ENCODE results near the gene SLIT3.
"Not testable (repeated sequence)": the region's sequence is repeated elsewhere in the genome, so short reads cannot be mapped to it uniquely, and the experiment has no call there.

The SLIT3 gene

DNA sequence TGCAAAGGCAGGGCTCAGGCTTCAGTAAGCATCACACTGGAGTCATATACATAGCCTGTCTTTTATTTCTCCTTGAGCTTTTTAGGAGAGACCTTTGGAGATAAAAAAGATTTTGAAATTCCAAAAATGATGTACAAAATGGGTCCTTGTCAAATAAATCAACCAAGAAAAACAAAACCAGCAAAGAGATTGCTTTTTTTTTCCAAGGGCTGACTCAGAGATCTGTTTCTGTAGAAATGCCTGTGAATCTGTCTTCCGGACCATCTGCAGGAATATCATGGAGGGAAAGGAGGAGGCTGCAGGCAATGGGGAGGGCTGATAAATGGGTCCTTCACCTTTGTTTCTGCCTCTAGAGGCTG, 77.4 kb downstream of the SLIT3 start:
- DNase-seq (ENCODE audit: extremely low read depth in 1 of 2, low read depth in 1 of 2) = no peak

DNA sequence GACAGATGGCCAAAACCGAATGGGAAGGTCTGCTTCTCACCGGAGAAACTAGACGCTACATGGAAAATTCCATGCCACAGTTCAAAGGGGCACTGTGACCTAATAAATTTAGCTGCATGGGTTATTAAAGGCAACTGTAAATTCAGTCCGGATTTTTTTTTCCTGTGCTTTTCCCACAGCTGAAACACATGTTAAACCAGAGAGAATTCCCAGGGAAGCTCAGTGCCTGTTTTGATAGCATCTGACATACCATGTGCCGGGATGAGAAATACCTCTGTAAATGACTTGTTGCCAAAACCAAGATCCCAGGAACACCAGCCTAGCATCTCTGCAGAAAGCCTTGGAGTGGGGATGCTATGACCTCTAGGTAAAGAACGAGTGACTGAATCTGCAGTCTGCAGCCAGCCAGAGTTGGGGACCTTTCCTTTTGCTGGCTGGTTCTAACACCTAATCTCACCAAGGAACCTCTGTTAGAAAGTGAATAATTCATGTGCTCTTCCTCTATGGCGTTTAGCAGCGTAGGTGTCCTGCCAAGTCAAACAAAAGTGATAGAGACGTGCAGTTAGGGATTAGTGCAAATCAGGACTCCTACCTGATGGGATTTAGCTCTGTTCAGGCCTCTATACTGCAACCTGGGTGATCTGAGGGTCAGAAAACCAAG, 77.9 kb downstream of the SLIT3 start:
- no peak for DNase-seq (ENCODE audit: extremely low read depth in 1 of 2, low read depth in 1 of 2)

DNA sequence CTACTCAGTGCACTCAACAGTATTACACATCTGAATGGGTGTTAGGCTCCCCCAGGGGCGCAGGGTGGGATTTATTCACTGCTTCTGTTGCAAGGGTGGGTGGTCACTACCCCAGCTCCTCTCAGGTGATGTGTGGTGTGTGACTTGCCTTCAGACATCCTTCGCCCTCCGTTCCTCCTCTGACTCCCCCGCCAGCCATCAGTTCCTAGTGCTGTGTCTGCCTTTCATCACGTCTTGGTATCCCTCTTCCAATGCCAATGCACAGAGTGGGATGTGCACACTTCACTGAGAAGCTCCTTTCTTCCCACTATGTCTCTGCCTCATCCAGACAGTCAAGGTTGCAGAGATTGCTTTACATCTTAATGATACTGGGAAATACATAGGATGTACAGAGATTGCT, 79.4 kb downstream of the SLIT3 start:
- no peak for DNase-seq (ENCODE audit: extremely low read depth in 1 of 2, low read depth in 1 of 2)

DNA sequence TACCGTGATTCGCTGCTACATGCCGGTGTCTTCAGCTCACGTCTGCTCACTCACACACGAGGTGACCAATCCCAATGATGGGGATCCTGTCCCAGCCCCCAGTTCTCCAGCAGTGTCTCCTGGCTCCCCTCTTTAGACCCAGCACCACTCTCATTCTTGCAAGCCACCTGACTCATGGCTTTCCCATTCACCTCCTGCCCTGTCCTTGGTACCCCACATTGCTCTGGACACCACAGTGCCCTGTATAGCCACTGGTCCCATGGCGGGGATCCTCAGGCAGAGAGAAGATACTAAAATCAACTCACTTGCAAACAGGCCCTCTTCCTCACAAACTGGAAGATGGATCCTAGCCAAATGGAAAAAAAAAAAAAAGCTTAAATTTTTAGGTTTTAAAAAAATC, 81.0 kb downstream of the SLIT3 start:
- DNase-seq (ENCODE audit: extremely low read depth in 1 of 2, low read depth in 1 of 2) = no peak

DNA sequence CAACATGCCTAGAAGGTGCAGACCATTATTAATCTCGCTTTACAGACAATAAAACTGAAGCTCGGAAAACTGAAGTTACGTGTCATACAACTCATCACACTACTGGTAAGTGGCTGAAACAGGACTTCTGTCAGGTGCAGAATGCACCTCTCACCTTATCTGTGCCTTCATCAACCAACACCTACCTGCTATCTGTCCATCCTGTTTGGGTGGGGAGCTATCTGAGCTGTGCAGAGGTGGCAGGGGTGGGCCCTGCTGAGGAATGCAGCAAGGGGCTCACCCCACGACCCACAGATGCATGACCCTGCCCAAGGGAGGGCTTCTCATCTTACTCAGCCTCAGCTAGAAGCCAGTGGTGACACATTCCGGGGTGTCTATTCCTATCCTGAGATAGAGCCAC, 81.6 kb downstream of the SLIT3 start:
- no peak for DNase-seq (ENCODE audit: extremely low read depth in 1 of 2, low read depth in 1 of 2)

DNA sequence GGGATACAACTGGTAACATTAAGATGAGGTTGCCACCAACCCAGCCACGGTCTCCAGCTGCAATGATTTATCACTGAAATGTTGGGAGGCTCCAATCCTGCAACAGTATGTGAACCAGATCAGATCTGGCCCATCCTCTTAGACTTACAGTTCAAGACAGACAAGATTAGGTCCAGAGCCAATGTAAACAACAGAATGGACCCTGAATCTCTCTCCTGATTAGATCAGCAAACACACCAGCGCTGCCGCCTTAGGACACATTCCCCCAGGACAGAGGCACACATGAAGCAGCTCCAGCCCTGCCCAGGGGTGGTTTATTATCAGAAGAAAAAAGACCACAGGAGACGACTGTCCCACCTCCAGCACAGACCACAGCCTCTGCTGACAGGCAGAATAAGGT, 82.1 kb downstream of the SLIT3 start:
- DNase-seq (ENCODE audit: extremely low read depth in 1 of 2, low read depth in 1 of 2) = no peak

DNA sequence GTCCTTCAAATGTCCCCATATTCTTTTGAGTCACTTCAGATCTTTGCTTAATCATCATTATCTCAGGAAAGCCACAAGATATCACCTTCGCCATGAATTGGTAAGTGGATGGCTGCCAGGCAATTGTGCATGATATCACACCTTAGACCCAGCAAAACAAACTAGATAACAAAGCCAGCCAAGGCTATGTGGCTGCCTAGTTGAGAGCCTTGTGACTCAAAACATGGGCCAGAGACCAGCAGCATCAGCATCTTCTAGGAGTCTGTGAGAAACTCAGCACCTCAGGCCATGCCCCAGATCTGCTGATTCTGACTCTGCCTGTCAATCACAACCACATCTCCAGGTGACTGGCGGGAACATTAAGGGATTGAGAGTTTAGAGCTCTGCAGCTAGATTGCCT, 82.8 kb downstream of the SLIT3 start:
- DNase-seq (ENCODE audit: extremely low read depth in 1 of 2, low read depth in 1 of 2) = no peak

DNA sequence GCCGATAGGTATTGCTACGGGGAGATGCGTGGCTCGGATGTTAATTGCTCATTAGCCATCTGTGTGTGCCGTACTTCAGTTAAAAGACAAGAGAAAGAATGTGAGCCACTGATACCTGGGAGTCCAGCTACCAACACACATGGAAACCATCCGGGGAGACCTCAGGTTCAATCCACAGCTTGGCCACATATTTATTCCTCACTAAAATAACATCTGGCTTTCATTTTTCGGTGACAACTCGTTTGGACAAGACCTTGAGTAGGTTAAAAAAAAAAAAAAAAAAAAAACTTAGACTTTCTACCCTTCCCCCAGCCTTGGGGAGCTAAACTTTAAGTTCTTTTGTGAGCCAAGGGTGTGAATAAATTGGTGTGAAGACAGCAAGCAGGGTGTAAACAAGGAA, 84.1 kb downstream of the SLIT3 start:
- DNase-seq (ENCODE audit: extremely low read depth in 1 of 2, low read depth in 1 of 2) = no peak

DNA sequence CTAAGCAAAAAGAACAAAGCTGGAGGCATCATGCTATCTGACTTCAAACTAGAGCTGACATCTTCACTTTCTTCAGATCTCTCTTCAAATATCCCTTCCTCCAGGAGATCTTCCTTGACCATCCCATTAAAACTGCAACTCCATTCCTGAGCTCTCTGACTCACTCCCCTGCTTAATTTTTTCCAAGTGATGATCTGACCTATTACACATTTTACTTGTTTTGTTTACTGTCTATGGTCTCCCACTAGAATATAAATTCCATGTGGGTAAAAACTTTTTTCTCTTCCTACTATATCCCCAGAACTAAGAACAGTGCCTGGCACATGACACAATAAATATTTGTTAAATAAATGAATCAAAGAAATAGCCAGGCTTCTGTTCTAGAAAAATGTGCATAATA, 87.5 kb downstream of the SLIT3 start:
- DNase-seq (ENCODE audit: extremely low read depth in 1 of 2, low read depth in 1 of 2) = no peak

DNA sequence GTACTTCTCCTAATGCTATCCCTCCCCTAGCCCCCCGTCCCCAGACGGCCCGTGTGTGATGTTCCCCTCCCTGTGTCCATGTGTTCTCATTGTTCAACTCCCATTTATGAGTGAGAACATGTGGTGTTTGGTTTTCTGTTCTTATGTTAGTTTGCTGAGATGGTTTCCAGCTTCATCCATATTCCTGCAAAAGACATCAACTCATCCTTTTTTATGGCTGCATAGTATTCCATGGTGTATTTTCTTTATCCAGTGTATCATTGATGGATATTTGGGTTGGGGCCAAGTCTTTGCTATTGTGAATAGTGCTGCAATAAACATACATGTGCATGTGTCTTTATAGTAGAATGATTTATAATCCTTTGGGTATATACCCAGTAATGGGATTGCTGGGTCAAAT, 89.2 kb downstream of the SLIT3 start:
- not testable (repeated sequence) for DNase-seq (ENCODE audit: extremely low read depth in 1 of 2, low read depth in 1 of 2)

DNA sequence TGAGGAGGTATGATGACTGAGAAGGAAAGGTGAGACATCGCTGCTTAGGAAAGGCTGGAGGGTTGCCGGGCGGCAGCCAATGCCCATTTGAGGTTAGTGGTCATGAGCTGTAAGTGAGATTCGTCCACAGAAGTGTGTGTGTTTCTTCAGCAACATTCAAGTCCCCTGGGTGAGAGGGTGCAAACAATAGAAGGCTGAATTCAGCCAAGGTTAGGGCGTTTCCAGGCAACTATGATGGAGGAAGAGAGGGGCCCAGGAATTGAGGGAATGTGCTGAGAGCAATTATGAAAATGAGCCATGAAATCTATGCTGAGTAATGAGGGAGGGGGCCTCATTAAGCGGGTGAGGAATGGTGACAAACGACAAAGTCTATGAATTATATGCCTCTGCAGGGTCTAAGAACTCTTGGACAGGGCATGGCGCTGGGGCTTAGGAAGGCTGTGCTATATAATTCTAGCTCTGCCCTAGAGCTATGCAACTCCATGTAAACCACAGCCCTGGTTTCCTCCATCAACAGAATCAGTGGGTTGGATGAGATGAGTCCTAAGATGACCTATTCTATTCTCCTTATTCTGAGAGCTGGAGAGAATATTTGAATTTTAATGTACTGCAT, 96.0 kb downstream of the SLIT3 start:
- no peak for DNase-seq (ENCODE audit: extremely low read depth in 1 of 2, low read depth in 1 of 2)

DNA sequence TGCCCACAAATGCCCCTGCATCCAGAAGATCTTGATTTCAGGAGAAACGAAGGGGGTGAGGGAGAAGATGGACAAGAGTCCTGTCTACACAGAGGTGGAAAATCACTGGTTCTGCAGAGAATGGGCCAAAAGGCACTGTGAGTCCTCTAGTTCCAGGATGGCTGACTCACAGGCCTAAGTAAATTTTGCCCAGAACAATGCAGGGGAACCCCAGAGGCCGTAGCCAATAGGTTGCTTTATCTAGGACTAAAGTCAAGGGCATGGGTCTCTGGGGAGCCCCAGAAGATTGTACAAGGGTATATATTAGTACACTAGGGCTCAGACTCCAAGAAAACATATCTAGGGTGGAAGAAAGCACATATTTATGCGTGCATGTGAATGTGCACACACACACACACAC, 98.0 kb downstream of the SLIT3 start:
- DNase-seq (ENCODE audit: extremely low read depth in 1 of 2, low read depth in 1 of 2) = no peak

DNA sequence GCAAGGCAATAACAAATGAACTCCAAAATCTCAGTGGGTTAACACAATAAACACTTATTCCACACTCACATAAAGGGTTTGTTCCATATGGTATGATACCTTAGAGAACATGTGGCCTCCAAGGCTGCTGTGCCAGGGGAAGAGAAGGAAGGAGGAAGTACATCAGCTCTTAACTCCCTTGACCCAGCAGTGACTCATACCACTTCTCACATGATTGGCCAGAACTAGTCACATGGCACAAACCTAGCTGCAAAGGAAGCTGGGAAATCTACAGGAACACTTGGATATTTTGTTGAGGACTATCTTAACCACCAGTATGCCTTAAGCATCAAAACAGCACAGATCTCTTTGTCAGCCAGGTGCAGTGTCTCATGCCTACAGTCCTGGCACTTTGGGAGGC, 99.3 kb downstream of the SLIT3 start:
- no peak for DNase-seq (ENCODE audit: extremely low read depth in 1 of 2, low read depth in 1 of 2)

DNA sequence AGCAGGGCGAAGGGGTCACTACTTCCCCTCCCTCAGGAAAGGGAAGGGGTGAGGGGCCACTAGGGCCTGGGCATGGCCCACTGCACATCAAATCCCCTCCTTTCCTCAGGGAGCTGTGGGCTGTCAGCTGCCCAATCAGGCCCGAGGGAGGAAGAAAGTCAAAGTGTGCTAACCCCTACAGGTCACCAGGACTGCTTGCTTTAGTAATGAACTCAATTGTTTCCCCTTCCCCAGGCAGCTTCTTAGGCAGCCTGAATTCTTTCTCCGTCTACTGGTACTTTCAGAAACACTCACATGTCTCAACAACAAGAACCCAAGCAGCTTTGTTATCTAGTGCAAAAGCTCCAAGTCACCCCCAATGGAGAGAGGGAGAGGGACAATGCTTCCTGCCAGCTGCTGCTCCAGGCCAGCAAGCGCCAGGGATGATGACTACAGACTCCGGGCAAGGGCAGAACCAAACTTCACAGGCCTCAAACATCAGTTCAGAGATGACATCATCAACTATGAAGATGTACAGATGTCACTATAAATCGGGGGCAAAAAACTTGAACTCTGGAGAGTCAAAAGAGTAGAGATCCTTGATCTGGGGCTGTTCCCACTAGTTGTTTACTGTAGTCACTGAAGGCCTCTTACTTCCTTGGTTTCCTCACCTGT, 100.7 kb downstream of the SLIT3 start:
- DNase-seq (ENCODE audit: extremely low read depth in 1 of 2, low read depth in 1 of 2) = no peak

DNA sequence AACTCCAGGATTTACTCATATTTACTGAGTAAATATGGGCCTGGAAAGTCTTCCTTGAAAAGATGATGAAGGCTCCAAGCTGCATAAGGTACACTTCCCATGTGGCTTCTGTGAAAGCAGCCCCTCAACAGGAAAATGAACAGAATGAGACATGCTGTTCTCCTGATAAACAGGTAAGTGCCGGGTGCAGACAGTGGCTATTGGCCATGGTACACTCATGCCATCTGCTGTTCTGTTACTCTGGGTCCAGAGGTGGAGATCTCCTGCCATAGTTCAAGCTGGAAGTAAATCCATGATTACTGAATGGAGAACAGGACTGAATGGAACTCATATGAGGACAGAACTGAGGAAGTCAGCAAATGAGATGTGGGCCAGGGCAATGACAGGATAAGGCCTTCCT, 103.6 kb downstream of the SLIT3 start:
- DNase-seq (ENCODE audit: extremely low read depth in 1 of 2, low read depth in 1 of 2) = no peak

DNA sequence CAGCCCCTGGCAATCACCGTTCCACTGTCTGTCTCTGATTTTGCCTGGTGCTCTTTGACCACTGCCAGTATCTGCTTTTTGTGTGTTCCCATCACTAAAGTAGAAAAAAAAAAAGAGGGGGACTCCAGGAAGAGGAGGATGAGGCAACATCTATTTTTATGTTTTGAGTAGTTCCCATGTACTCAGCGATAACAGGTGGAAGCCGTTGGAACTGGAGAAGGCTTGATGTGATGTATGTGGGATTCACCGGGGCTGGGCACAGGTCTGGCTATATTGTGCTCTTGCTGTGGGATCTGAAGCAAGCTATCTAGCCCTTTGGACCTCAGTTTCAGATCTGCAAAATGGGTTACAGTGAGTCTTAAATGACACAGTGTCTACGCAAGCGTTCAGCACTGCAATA, 104.9 kb downstream of the SLIT3 start:
- DNase-seq (ENCODE audit: extremely low read depth in 1 of 2, low read depth in 1 of 2) = no peak

DNA sequence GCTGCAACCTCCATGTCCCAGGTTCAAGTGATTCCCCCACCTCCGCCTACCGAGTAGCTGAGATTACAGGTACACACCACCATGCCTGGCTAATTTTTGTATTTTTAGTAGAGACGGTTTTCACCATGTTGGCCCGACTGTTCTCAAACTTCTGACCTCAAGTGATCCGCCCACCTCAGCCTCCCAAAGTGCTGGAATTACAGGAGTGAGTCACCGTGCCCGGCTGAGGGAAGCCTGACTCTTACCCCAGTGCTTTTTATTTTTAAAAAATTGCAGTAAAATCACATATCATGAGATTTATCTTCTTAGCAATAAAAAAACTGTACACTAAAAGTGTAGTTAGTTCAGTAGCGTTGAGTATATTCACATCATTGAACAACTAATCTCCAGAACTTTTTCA, 105.3 kb downstream of the SLIT3 start:
- no peak for DNase-seq (ENCODE audit: extremely low read depth in 1 of 2, low read depth in 1 of 2)

DNA sequence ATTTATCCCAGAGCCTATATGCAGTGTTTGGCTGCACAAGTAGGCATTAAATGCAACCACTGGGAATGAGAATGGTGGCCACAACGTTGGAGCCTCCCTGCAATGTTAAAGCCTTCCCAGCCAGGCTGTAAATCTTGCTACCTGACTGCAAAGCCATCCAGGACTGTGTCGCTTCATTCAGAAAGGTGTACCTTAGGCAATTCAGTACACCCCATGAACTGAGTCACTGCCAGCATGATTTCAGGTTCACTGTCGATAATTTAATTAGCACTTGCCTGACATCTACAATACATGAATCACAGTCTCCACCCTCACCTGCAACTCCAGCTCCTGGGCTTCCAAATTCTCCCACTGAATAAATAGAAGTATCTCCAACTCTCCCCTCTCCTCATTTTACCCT, 108.4 kb downstream of the SLIT3 start:
- DNase-seq (ENCODE audit: extremely low read depth in 1 of 2, low read depth in 1 of 2) = no peak

DNA sequence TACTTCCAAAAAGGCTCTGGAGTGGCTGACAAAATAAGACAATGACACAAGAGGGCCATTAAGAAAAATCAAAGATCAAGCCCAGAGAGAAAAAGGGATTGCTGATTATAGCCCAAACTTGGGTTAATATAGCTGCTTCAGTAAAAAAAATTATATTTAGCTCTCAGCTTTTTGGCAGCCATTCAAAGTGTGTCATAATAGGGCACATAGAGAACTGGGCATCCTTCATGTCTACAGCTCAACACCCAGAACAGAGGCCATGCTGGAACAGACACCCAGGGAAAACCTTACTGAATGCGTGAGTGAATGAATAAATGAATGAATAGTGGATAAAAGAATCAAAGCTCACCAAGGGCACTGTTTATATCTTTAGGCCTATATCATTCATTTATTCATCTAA, 110.1 kb downstream of the SLIT3 start:
- DNase-seq (ENCODE audit: extremely low read depth in 1 of 2, low read depth in 1 of 2) = no peak

DNA sequence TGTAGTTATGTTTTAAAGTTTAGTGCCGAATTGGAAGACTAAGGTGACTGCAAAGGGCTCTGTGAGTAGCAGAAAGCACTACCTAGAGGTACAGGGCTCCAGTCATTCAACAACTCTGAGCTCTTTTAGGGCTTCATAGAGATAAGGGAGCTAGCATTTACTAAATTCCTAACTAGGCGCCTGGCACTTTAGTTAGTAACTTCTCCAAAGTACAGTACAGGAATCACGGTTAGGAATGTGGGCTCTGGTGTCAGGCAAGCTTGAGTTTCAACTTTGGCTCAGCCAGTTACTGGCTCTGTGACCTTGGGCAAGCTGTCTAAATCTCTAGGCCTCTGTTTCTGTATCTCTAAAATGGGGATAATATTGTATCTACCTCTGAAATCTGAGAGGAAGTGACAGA, 115.3 kb downstream of the SLIT3 start:
- no peak for DNase-seq (ENCODE audit: extremely low read depth in 1 of 2, low read depth in 1 of 2)

DNA sequence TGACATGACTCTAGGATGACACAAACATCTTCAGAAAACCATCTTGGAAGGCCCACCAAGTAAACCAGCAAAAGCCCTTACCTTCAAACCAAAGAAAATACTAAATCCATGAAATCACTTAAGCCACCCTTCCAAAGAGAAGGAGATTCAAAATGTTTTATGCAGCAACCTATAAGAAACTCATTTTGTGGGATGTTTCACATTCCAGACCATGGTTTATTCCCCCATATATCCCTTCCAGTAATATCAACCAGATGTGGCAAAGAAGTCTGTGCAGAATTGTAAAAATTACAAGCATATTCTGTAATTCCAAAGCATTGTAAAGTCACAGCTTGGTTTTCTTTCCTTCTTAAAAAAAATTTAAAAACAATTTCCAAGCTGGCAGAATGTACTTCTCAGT, 117.4 kb downstream of the SLIT3 start:
- DNase-seq (ENCODE audit: extremely low read depth in 1 of 2, low read depth in 1 of 2) = no peak

DNA sequence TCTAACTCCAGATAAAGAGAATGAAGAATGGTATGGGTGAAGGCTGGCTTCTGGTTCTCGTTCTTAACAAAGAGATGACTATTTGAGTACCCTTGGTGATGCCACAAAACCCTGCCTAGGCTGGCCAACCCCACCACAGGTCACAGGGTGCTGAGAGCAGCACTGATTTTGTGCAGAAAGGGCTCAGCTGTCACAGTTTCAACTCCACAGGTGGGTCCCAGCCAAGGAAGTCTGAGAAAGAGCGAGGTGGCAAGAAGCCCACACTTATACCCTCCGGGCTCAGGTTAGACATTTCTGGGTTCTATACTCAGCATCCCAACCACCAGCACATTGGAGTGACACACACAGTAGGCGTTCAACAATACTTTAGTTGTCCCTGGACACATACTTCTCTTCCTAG, 118.1 kb downstream of the SLIT3 start:
- DNase-seq (ENCODE audit: extremely low read depth in 1 of 2, low read depth in 1 of 2) = no peak

DNA sequence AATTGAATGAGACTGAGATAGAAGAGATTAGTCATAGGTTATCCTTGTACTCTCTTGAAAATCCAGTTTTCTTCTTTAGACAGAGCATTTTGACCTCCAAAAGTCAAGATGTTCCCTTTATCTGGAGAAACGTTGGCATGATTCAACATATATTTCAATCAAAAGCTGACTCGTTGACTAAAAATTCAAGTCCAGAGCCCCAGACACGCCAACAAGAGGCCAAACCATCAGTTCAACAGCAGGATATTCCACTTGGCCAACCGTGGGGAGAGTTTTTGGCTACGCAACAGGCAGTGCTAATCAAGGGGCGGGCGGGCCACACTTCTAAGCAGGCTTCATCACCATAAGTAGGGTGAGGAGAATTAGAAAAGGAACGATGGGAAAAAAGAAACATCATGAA, 119.1 kb downstream of the SLIT3 start:
- no peak for DNase-seq (ENCODE audit: extremely low read depth in 1 of 2, low read depth in 1 of 2)
